ES-I3 (cell line): Measurements from ENCODE around the gene SDS.
A peak's percentile ranks its signal among the peaks of the same experiment; 100 is the strongest.

Experiments used
- H3K36me3 ChIP-seq: 2 replicates; pipeline ENCODE4 v1.6.1; 2013; ENCODE audit warnings: mild to moderate bottlenecking, low read length, control low read depth, moderate library complexity; ENCODE audit not compliant: insufficient read depth
- H3K4me1 ChIP-seq: 2 replicates; pipeline ENCODE4 v1.6.1; 2013; ENCODE audit warnings: mild to moderate bottlenecking, control low read depth, low read length; ENCODE audit not compliant: insufficient read depth
- H3K9ac ChIP-seq: 2 replicates; pipeline ENCODE4 v1.6.1; 2013; ENCODE audit warnings: low read depth, mild to moderate bottlenecking, low read length, moderate library complexity
- H3K9me3 ChIP-seq: 2 replicates; pipeline ENCODE4 v1.6.1; 2013; ENCODE audit warnings: mild to moderate bottlenecking, low read length, moderate library complexity; ENCODE audit not compliant: control insufficient read depth, insufficient read depth

SDS gene

DNA sequence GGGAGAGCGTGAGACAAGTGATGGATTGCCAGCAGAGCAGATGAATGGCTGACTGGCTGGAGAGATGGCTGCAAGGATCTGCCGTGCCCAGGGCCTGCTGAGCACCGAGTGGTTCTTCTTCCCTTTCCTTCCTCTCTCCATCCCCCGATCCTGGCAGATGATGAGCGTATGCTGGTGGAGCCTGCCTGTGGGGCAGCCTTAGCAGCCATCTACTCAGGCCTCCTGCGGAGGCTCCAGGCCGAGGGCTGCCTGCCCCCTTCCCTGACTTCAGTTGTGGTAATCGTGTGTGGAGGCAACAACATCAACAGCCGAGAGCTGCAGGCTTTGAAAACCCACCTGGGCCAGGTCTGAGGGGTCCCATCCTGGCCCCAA, 34.0 kb upstream of the SDS start:
- no peaks in the 10 kb centered on the region for H3K36me3 ChIP-seq
- no peak overlapping the region for H3K9ac ChIP-seq
- no peaks in the 10 kb centered on the region for H3K4me1 ChIP-seq
- H3K9me3 ChIP-seq, result no peaks in the 10 kb centered on the region

DNA sequence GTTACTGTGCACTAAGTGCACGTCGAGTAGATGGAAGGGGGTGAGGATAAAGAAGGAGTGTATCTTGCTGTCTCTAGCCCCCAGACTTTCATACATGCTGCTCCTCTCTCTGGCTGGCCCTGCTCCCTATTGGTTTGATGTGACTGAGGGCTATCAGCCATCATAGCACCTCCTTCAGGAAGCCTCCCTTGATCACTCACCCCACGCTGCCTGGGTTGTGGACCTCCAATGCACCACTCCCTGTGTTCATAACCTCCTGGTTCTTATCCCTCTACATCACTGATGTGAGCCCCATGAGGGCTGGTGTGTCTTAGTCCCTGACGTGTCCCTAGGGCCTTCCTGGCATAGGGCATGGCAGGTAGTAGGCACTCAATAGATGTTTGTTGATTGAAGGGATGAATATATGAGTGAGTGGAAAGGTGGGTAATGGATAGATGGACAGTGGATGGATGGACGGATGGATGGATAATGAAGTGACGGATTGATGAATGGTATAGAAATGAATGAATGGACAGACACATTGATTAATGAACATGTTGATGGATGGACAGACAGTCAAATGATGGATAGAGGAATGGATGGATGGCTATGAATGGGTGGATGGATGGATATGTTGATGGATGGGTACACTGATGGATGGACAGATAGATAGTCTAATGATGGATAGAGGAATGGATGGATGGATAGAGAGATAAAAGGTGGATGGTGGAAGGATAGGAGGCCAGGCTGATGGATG, 33.5 kb upstream of the SDS start:
- Histone ChIP-seq H3K36me3 (no peaks in the 10 kb centered on the region), H3K9ac (no peak overlapping the region), H3K4me1 (no peaks in the 10 kb centered on the region), H3K9me3 (no peaks in the 10 kb centered on the region)

DNA sequence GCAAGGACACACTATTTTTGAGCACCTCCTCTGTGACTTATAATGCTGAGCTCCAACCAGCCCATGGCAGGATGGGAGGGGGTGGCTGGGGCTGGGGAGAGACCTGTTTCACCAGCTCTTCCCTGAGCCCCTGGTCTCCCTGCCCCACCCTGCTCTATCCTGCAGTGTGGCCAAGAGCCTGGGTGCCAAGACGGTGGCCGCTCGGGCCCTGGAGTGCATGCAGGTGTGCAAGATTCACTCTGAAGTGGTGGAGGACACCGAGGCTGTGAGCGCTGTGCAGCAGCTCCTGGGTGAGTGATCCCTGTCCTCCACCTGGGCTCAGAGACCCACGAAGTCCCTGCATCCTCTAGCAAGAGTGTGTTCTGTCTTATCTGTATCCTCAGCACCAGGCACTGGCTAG, 32.9 kb upstream of the SDS start:
- Histone ChIP-seq H3K36me3 (no peaks in the 10 kb centered on the region), H3K9me3 (no peaks in the 10 kb centered on the region), H3K4me1 (no peaks in the 10 kb centered on the region), H3K9ac (no peak overlapping the region)

DNA sequence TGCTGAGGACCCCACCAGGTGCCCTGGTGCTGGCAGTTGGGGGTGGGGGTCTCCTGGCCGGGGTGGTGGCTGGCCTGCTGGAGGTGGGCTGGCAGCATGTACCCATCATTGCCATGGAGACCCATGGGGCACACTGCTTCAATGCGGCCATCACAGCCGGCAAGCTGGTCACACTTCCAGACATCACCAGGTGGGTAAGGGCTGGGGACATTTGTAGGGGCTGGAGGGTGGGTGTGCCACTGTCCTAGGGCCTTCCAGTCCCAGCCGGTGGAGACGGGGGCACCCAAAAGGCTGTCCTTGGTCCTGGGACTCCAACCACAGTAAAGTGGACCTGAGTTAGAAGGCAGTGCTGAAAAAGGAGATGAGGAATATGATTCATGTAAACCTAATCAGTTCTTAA, 31.7 kb upstream of the SDS start:
- Histone ChIP-seq H3K4me1 (no peaks in the 10 kb centered on the region), H3K36me3 (no peaks in the 10 kb centered on the region), H3K9ac (no peak overlapping the region), H3K9me3 (no peaks in the 10 kb centered on the region)

DNA sequence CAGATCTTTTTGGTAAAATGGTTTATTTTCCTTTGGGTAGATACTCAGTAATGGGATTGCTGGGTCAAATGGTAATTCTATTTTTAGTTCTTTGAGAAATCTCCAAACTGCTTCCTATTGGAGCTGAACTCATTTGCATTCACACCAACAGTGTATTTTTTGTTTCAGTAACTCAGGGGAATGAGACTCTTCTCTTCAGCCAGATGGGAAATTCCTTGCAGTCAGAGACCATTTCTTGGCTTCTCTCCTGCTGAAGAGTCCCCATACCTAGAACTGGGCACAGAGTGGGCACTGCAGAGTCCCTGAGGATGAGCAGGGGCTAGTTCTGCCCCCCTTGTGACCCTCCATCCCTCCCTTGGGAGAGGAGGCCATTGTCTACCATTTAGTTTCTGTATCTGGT, 29.3 kb upstream of the SDS start:
- no peak overlapping the region for H3K9ac ChIP-seq
- no peaks in the 10 kb centered on the region for H3K36me3 ChIP-seq
- H3K4me1 ChIP-seq, result no peaks in the 10 kb centered on the region
- H3K9me3 ChIP-seq, result no peaks in the 10 kb centered on the region

DNA sequence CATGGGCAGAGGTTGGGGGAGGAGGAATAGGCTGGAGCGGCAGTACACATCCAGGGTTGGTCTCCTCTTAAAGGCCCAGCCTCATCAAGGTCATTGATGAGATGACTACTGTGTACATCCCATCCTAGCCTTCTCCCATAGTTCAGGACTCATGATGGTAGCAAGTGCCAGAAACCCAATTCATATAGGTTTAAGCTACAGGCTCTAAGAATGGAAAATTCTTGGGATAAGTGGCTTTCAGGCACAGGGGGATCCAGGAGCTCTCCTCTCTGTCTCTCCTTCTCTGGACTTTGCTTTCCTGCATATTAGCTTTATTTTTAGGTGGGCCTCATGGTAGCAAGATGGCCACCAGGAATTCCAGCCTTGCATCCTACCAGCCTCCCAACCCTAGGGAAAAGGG, 24.8 kb upstream of the SDS start:
- Histone ChIP-seq H3K4me1 (no peaks in the 10 kb centered on the region), H3K9ac (no peak overlapping the region)

DNA sequence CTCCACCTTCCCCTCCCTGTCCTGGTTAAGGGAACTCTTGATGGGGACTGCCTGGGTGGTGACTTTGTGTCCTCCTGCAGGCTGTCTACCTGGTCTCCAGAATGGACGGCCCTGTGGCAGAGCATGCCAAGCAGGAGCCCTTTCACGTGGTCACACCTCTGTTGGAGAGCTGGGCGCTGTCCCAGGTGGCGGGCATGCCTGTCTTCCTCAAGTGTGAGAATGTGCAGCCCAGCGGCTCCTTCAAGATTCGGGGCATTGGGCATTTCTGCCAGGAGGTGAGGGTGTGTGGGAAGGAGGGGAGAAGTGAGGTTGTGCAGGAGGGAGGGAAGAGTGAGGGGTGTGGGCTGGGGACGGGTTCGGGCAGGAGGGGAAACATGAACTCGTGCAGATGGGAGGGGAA, 24.2 kb upstream of the SDS start:
- no peaks in the 10 kb centered on the region for H3K9me3 ChIP-seq
- peaks cover 3% of the 10 kb centered on the region; the same call in 1 of the 2 replicates for H3K4me1 ChIP-seq
- no peaks in the 10 kb centered on the region for H3K36me3 ChIP-seq
- no peak overlapping the region for H3K9ac ChIP-seq

More for the DNA sequence above, 24.8 kb upstream of the SDS start:
- no peaks in the 10 kb centered on the region for H3K9me3 ChIP-seq
- H3K36me3 ChIP-seq, result no peaks in the 10 kb centered on the region

DNA sequence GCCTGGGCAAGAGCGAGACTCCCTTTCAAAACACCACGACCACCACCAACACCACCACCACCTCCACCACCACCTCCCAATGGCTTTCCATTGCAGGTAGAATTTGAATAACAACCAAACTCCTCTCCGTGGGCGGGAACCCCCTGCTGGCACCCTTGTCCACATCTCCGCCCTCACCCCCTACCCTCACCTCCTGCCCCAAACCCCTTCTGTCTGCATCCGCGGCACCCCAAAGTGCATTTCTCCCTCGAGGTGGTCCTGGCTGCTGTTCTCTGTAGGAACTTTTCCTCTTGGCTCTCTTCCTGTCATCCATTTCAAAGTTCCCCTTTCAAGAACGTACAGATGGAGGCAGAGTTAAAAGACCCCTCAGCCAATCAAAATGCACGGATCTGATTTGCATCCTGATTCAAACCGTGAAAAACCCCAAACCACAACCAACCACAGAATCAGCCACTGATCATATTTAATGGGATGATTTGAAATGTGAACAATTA, 22.3 kb upstream of the SDS start:
- Histone ChIP-seq H3K4me1 (peaks cover 11% of the 10 kb centered on the region; the same call in 1 of the 2 replicates), H3K9me3 (no peaks in the 10 kb centered on the region), H3K9ac (peak overlapping the region; percentile 40; the same call in 1 of the 2 replicates), H3K36me3 (no peaks in the 10 kb centered on the region)

DNA sequence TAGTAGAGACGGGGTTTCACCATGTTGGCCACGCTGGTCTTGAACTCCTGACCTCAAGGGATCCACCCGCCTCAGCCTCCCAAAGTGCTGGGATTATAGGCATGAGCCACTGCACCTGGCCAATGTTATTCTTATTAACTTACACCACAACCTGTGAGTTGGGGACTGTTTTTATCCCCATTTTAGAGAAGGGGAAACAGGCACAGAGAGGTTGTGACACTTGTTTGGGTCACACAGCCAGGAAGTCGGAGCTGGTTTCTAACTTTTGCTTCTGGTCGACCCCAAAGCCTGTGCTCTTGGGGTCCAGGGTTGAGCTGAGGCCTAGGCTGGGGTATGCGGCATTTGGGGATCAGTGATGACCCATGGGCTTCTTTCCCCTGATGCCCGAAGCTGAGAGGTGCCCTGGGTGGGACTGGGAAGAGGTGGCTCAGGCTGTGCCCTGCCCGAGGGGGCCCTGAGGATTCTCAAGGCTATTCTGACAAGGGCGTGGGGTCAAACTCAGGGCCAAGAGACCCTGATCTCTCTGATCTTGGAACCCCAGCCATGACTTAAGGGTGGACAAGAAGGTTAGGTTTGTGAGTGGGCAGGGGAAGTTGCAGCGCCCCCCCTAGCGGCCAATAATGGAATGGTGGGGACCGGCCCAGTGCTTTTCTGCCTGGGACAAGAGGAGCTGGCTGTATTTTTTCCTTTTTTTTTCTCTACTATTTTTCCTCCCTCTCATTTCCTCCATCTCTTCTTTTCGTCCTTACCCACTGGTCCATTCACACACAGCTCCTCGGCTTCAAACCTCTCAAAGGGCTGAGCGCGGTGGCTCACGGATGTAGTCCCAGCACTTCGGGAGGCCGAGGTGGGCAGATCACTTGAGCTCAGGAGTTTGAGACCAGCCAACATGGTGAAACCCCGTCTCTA, 21.5 kb upstream of the SDS start:
- Histone ChIP-seq H3K9me3 (no peaks in the 10 kb centered on the region), H3K4me1 (peaks cover 11% of the 10 kb centered on the region; the same call in 1 of the 2 replicates), H3K36me3 (no peaks in the 10 kb centered on the region), H3K9ac (peak overlapping the region; percentile 40; the same call in 1 of the 2 replicates)

DNA sequence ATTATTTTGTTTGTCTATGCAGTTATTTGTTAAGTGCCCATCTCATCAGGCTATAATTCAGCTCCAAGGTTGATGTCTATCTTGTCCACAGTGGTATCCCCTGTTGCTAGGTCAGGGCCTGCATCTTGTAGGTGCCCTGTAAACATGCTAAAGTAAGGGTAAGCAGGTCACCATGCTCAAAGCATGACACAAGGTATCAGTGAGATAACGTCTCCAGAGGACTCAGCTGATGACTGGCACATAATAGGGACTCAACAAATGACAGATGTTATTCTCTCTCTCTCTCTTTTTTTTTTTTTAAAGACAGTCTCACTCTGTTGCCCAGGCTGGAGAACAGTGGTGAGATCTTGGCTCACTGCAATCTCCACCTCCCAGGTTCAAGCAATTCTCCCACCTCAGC, 20.8 kb upstream of the SDS start:
- H3K9me3 ChIP-seq, result no peaks in the 10 kb centered on the region
- H3K9ac ChIP-seq, result no peak overlapping the region
- no peaks in the 10 kb centered on the region for H3K36me3 ChIP-seq
- H3K4me1 ChIP-seq, result peaks cover 11% of the 10 kb centered on the region; the same call in 1 of the 2 replicates

DNA sequence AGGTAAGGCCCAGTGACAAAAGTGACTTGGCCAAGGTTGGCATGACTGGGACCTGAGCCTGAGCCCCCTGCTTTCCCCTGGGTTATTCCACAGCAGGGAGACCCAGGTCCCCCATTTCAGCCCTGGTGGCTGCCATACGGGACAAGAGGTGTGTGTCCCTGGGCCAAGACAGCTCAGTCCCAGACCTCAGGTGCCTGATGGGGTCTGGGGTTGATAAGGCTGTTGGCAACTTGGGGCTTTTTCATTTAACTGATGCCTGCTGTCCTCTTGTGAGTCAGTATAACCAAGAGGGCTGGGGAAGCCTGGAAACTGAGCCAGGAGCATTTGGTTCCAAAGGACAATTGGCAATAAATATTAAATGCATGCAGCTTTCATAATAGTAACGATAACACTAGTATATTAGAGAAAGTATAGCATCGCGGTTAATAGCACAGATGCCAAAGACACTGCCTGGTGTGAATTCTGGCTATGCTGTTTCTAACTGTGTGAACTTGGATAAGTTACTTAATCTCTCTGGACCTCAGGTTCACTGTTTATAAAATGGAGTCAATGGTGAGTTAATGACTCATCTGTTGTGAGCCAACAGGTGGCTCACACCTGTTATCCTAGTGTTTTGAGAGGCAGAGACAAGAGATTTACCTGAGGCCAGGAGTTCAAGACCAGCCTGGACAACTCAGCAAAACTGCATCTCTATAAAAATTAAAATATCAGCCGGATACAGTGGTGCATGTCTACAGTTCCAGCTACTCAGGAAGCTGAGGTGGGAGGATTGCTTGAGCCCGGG, 19.4 kb upstream of the SDS start:
- no peaks in the 10 kb centered on the region for H3K9me3 ChIP-seq
- no peaks in the 10 kb centered on the region for H3K36me3 ChIP-seq
- H3K9ac ChIP-seq, result peak overlapping the region; percentile 49; the same call in 1 of the 2 replicates
- H3K4me1 ChIP-seq, result peaks cover 11% of the 10 kb centered on the region; the same call in 1 of the 2 replicates

DNA sequence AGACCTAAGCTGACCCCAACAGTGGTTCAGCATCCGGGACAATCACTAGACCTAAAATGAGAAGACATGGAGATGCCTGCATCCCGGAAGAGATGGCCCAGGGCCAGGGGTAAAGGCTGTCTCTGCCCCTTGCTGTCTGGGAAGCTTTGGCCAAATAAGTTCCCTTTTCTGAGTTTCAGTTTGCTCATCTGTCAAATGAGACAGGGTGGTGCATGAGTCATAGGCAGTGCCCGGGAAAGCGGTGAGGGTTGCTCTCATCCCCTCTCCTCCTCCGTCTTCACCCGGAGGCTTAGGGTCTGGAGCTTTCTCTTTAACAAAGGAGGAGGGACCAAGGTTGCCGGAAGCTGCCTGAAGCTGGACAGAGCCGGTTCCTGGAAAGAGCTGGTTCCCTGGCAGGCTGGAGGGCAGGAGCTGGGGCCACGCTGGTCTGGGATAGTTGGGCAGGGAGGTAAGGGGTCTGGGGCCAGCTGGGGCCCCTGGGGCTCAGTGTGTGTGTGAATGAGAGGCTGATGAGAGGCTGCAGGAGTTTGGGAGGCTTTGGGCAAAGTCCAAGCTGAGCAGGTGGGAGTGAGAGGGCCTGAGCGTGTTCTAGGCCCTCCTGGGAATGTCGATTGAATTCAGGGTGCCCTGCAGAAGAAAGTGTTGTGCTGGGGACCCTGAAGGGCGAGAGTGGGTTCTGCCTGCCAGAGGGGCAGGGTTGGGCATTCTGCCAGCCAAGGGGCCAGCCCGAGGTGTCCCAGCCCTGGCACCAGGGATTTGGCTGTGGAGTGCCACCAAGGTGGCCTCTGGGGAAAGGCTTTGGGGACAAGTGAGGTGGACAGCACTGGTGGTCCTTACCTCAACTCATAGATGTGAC, 18.6 kb upstream of the SDS start, which contains the start of gene SDSL:
Gene SDSL (plus strand): TSS at position 351 of the 856 bp plus-strand sequence. CDS start 5,603 bp downstream, outside the sequence.
- Histone ChIP-seq H3K9ac (peak within 1 kb of the TSS; percentile 49), H3K4me1 (peaks cover 11% of the 10 kb centered on the region; the same call in 1 of the 2 replicates), H3K9me3 (no peaks in the 10 kb centered on the region), H3K36me3 (no peaks in the 10 kb centered on the region)

DNA sequence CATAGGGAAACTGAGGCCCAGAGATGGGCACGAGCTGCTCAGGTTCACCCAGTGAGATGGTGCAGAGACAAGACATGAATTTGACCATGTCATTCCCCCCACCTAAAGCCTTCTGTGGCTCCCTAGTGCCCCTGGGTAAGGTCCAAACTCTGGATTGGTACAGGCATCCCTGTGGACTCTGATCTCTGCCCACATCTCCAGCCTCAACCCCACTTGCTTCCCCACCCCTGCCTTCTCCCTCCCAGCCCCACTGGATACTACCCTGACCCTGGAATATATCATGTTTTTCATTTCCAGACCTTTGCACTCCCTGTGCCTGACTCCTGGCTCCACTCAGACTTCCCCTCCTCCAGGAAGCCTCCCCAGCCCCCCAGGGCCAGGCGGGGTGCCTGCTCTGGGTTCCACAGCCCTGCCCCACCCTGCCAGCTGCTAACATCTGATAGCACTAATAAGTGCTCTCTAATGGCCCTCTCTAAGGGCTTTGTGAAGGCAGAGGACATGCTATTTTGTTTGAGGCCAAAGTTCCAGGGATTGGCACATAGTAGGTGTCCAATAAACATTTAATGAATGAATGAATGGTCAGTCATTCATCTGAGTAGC, 17.4 kb upstream of the SDS start:
- H3K36me3 ChIP-seq, result no peaks in the 10 kb centered on the region
- no peaks in the 10 kb centered on the region for H3K9me3 ChIP-seq
- H3K9ac ChIP-seq, result no peak overlapping the region
- H3K4me1 ChIP-seq, result peaks cover 13% of the 10 kb centered on the region; the same call in 1 of the 2 replicates
